ENCODE measurements around the gene CFAP57. TPM values are rescaled to one million over a fixed set of nuclear protein-coding genes. Genes with fewer than 3 reads are reported as not detected.

The CFAP57 gene
- total and polyA plus RNA-seq, 2 of the 4 experiments (the other 2 are of a cell fraction), result 0.29 to 0.36 TPM

GRCh38 chr1:43214501-43215444 lies 42.6 kb downstream of the CFAP57 start:
- H3K9ac ChIP-seq (ENCODE audit: low read depth, low read length), result no peak overlapping the region
- no peak overlapping the region; the same call in 1 of the 2 replicates for H3K27ac ChIP-seq (ENCODE audit: insufficient read depth, low read length)
- peak; percentile 84 for ATAC-seq (ENCODE audit: low read depth)
- H4K5ac ChIP-seq (ENCODE audit: low read depth, low read length), result no peak overlapping the region; the same call in 1 of the 2 replicates
- dilution Hi-C loops (cut with HindIII; ENCODE audit: low sequenced_read_pairs, unreplicated experiment) (no loop called here), intact Hi-C loops (cut with micrococcal nuclease) (loop anchor here (5.0 kb wide), 1 partner anchor 423 kb away; no protein-coding TSS in a partner anchor), in situ Hi-C loops (cut with MboI; ENCODE audit: low sequenced_read_pairs) (no loop called here)
- H2BK120ac ChIP-seq (ENCODE audit: low read depth, low read length), result peak overlapping the region; percentile 78
- H3K27me3 ChIP-seq (ENCODE audit: control insufficient read depth, insufficient read depth, low read length), result no peaks in the 10 kb centered on the region
- H4K8ac ChIP-seq (ENCODE audit: low read depth in 2 of 2, low read length in 2 of 2), result peak overlapping the region in 1 of 2 experiments; percentile 23; a peak in 1 of 4 replicates
- ChIA-PET CTCF (interaction anchor here (1.5 kb wide), 1 partner anchor 12 kb away, joined by 5 read pairs; no protein-coding TSS in a partner anchor), POLR2A (ENCODE audit: unreplicated experiment) (interaction anchor here (0.6 kb wide), 1 partner anchor 162 kb away, joined by 3 read pairs; no protein-coding TSS in a partner anchor)
- peak overlapping the region; percentile 66 for H3K4ac ChIP-seq (ENCODE audit: low read depth, low read length)
- no peak overlapping the region for H3K23ac ChIP-seq (ENCODE audit: low read depth, low read length)
- DNase-seq, result peak; percentile 78
- no peaks in the 10 kb centered on the region for H3K36me3 ChIP-seq (ENCODE audit: control insufficient read depth, insufficient read depth, low read length)
- H3K4me3 ChIP-seq (ENCODE audit: insufficient read depth, low read depth, low read length), result no peak overlapping the region
- H3K79me1 ChIP-seq (ENCODE audit: low read depth in 1 of 2, low read length in 2 of 2), result no peaks in the 10 kb centered on the region
- peak overlapping the region; percentile 55; the same call in 1 of the 2 replicates for H3K14ac ChIP-seq (replicated peaks; ENCODE audit: low read depth, low read length)
- H2AK5ac ChIP-seq (ENCODE audit: low read depth, low read length), result peak overlapping the region; percentile 79; the same call in 1 of the 2 replicates
- peak overlapping the region; percentile 70 for H2AFZ ChIP-seq (replicated peaks; ENCODE audit: low read length, poor library complexity)
- H3K4me2 ChIP-seq (ENCODE audit: low read depth, low read length), result no peak overlapping the region
- WGBS, 2 experiments (ENCODE audit: extremely low coverage in 2 of 2, insufficient read length in 1 of 2), result 90% methylated on average over 2 of the region's 7 CpGs; no CpG with 5 or more reads in 1 of the 2 experiments
- H3K18ac ChIP-seq (ENCODE audit: low read depth, low read length), result no peak overlapping the region; the same call in 1 of the 2 replicates
- H3K9me3 ChIP-seq (ENCODE audit: control insufficient read depth, insufficient read depth, low read length), result no peaks in the 10 kb centered on the region
- peak overlapping the region; percentile 69; the same call in 1 of the 2 replicates for H2BK20ac ChIP-seq (ENCODE audit: low read depth, low read length)
- no peaks in the 10 kb centered on the region for H4K20me1 ChIP-seq (ENCODE audit: insufficient read depth, low read length)
- peak overlapping the region; percentile 83; the same call in 2 of the 3 replicates for H2BK15ac ChIP-seq (ENCODE audit: low read depth, low read length)
- H3K4me1 ChIP-seq (ENCODE audit: control insufficient read depth, insufficient read depth, low read length), result no peaks in the 10 kb centered on the region; the same call in 1 of the 2 replicates
- H2AK9ac ChIP-seq (replicated peaks; ENCODE audit: low read depth, low read length, poor library complexity), result peak overlapping the region; percentile 79
- TF ChIP-seq MAFK (IDR thresholded peaks at IDR 0.05; ENCODE audit: low read depth, low read length) (peak; percentile 29; the same call in 1 of the 2 replicates), USF2 (IDR thresholded peaks at IDR 0.05; ENCODE audit: low read depth, low read length) (no peak), CHD1 (IDR thresholded peaks at IDR 0.05; ENCODE audit: low read depth, low read length) (no peak), RAD21 (IDR thresholded peaks at IDR 0.05; ENCODE audit: low read length) (no peak), ELK1 (IDR thresholded peaks at IDR 0.05; ENCODE audit: borderline replicate concordance, low read depth, low read length) (no peak), CEBPB (IDR thresholded peaks at IDR 0.05; ENCODE audit: low read depth, low read length) (no peak), NFE2L2 (IDR thresholded peaks at IDR 0.05; ENCODE audit: low read depth, low read length) (peak; percentile 42; the same call in 1 of the 2 replicates)
- H3K56ac ChIP-seq (ENCODE audit: extremely low read depth, insufficient read depth, low read length), result no peak overlapping the region
- BruUV-seq (replicated peaks), result no TSS peak
- peaks cover 7% of the 10 kb centered on the region; the same call in 1 of the 2 replicates for H3K9me1 ChIP-seq (ENCODE audit: insufficient read depth, low read length)
- H4K91ac ChIP-seq (ENCODE audit: insufficient read depth, low read depth, low read length), result peak overlapping the region; percentile 65
- peak overlapping the region; percentile 78 for H2BK5ac ChIP-seq (ENCODE audit: low read depth, low read length, poor library complexity, severe bottlenecking)

All from IMR-90 (cell line).